Stomach (tissue), 4 donors: Measurements from ENCODE around the gene FAAP100.

ENCODE experiments used
- EP300 ChIP-seq: sonication (generic); formaldehyde crosslinking; IDR thresholded peaks from one replicate; pipeline ENCODE4 v1.6.1; 2017; ENCODE audit warnings: antibody characterized with exemption
- POLR2A ChIP-seq, 4 donors: fragments of 450-650 bp; IDR thresholded peaks; one replicate each; pipeline ENCODE4 v1.6.1; 2016; ENCODE audit warnings: antibody characterized with exemption in 4 of 4, control low read depth in 2 of 4, mild to moderate bottlenecking in 1 of 4, moderate library complexity in 1 of 4
- POLR2AphosphoS5 ChIP-seq, 3 donors: sonication (generic); formaldehyde crosslinking; IDR thresholded peaks; one replicate each; pipeline ENCODE4 v1.6.1; 2016; ENCODE audit warnings: antibody characterized with exemption in 3 of 3
- TF ChIP-seq, protein P1 (sequence below), 7 experiments: fragments of 450-650 bp in 4 of 7; fragments of 200-600 bp in 3 of 7; sonication (generic) in 3 of 7; IDR thresholded peaks; one replicate each; pipeline ENCODE4 v1.5.1; 2016 to 2019; ENCODE audit warnings: antibody characterized with exemption in 7 of 7, control low read depth in 2 of 7, mild to moderate bottlenecking in 1 of 7

DNA sequence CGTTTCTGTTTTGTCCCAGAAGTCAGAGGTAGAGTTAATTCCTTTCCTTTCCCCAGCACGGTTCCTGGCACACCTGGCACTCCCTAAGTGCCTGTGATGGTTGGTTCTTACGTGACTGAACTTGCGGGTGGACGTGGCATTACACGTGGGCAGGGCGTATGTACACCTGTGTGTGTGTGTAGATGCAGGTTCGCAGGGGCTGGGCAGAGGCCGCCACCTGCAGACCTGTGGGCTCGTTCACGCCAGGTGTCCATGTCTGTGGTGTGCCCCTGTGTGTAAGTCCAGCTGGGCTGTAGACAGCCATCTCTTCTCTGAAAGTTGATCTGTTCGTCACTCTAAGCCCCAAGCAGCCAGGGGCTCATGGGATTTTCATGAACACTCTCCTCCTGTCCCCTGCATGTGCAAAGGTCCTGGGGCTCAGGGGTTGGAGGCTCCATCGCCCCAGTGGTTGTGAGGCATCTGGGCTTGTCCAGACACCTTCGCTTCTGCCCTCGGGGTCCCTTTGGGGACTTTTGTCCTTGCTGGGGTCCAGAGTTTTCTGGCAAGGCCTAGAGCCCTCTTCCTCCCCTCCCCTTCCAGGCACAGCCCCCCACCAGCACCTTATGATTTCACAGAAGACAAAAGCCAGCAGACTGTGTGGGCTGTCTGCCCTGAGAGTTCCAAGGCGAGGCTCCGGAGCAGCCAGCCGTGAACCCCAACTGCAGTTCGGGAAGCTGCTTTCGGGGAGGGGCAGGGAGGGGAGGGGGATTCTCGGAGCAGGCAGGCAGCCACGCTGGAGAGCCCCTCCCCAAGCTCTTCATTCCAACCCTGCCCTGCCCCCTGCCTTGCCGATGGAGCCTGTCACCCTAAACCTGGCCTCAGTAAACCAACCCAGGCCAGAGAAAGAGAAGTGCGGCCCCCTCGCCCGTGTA, 29.4 kb downstream of the FAAP100 start:
- TF ChIP-seq, protein P1, sequence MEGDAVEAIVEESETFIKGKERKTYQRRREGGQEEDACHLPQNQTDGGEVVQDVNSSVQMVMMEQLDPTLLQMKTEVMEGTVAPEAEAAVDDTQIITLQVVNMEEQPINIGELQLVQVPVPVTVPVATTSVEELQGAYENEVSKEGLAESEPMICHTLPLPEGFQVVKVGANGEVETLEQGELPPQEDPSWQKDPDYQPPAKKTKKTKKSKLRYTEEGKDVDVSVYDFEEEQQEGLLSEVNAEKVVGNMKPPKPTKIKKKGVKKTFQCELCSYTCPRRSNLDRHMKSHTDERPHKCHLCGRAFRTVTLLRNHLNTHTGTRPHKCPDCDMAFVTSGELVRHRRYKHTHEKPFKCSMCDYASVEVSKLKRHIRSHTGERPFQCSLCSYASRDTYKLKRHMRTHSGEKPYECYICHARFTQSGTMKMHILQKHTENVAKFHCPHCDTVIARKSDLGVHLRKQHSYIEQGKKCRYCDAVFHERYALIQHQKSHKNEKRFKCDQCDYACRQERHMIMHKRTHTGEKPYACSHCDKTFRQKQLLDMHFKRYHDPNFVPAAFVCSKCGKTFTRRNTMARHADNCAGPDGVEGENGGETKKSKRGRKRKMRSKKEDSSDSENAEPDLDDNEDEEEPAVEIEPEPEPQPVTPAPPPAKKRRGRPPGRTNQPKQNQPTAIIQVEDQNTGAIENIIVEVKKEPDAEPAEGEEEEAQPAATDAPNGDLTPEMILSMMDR (IDR thresholded peaks at IDR 0.05): no peak
- TF ChIP-seq POLR2A (IDR thresholded peaks at IDR 0.05): no peak
- TF ChIP-seq EP300: no peak
- TF ChIP-seq POLR2AphosphoS5 (IDR thresholded peaks at IDR 0.05): no peak
